NCI-H2227 treated with DMSO at 0.1 percent for 48 hours (cell line): ENCODE results near the gene SRA1.
"Not testable (repeated sequence)": the region's sequence is repeated elsewhere in the genome, so short reads cannot be mapped to it uniquely, and the experiment has no call there.

Source experiments
- DNase-seq: peaks from one replicate; lab custom pipeline; 2025; lab: John Stamatoyannopoulos, UW

SRA1 gene

GRCh38 chr5:140557136-140557805 lies at the start of gene SRA1:
TSS of gene SRA1 (minus strand) at chr5:140557473. CDS start at chr5:140557452, 21 bp downstream.
- DNase-seq = peak; percentile 79

GRCh38 chr5:140607031-140607430 lies 49.8 kb upstream of the SRA1 start:
- no peak for DNase-seq

GRCh38 chr5:140605879-140606278 lies 48.6 kb upstream of the SRA1 start:
- DNase-seq = no peak

- DNase-seq = no peak
These were observed 46.5 kb upstream of the SRA1 start for GRCh38 chr5:140603734-140604133.

GRCh38 chr5:140603446-140603698 lies 46.1 kb upstream of the SRA1 start:
- DNase-seq = not testable (repeated sequence)

- DNase-seq = no peak
These were observed 44.9 kb upstream of the SRA1 start for GRCh38 chr5:140602147-140602546.

GRCh38 chr5:140600096-140600495 lies 42.8 kb upstream of the SRA1 start:
- no peak for DNase-seq

GRCh38 chr5:140598836-140599235 lies 41.6 kb upstream of the SRA1 start:
- no peak for DNase-seq

GRCh38 chr5:140596321-140596741 lies 39.1 kb upstream of the SRA1 start:
- no peak for DNase-seq

- DNase-seq = no peak
These were observed 38.4 kb upstream of the SRA1 start for GRCh38 chr5:140595538-140596300.

- DNase-seq = no peak
These were observed 36.9 kb upstream of the SRA1 start for GRCh38 chr5:140594169-140594568.

GRCh38 chr5:140593070-140593469 lies 35.8 kb upstream of the SRA1 start:
- not testable (repeated sequence) for DNase-seq

- no peak for DNase-seq
These were observed 34.6 kb upstream of the SRA1 start for GRCh38 chr5:140591747-140592372.

- no peak for DNase-seq
These were observed 33.6 kb upstream of the SRA1 start for GRCh38 chr5:140590861-140591260.

- DNase-seq = no peak
These were observed 31.2 kb upstream of the SRA1 start for GRCh38 chr5:140588311-140589070.

GRCh38 chr5:140587495-140587894 lies 30.2 kb upstream of the SRA1 start:
- DNase-seq = no peak

GRCh38 chr5:140579188-140579747 lies 22.0 kb upstream of the SRA1 start:
- DNase-seq = not testable (repeated sequence)

- DNase-seq = no peak
These were observed 19.5 kb upstream of the SRA1 start for GRCh38 chr5:140576776-140577201.

- no peak for DNase-seq
These were observed 18.0 kb upstream of the SRA1 start for GRCh38 chr5:140575309-140575708.

GRCh38 chr5:140574165-140574564 lies 16.9 kb upstream of the SRA1 start:
- no peak for DNase-seq

- no peak for DNase-seq
These were observed 16.4 kb upstream of the SRA1 start for GRCh38 chr5:140573683-140574082.

- DNase-seq = no peak
These were observed 13.8 kb upstream of the SRA1 start for GRCh38 chr5:140571105-140571504.
